ENCODE results near the gene ZNF394. TPM values are rescaled to one million over a fixed set of nuclear protein-coding genes. Genes with fewer than 3 reads are reported as not detected.

ZNF394 gene
- total and polyA plus RNA-seq, 8 donors = 15.7 to 177 (median 24.3) TPM

DNA sequence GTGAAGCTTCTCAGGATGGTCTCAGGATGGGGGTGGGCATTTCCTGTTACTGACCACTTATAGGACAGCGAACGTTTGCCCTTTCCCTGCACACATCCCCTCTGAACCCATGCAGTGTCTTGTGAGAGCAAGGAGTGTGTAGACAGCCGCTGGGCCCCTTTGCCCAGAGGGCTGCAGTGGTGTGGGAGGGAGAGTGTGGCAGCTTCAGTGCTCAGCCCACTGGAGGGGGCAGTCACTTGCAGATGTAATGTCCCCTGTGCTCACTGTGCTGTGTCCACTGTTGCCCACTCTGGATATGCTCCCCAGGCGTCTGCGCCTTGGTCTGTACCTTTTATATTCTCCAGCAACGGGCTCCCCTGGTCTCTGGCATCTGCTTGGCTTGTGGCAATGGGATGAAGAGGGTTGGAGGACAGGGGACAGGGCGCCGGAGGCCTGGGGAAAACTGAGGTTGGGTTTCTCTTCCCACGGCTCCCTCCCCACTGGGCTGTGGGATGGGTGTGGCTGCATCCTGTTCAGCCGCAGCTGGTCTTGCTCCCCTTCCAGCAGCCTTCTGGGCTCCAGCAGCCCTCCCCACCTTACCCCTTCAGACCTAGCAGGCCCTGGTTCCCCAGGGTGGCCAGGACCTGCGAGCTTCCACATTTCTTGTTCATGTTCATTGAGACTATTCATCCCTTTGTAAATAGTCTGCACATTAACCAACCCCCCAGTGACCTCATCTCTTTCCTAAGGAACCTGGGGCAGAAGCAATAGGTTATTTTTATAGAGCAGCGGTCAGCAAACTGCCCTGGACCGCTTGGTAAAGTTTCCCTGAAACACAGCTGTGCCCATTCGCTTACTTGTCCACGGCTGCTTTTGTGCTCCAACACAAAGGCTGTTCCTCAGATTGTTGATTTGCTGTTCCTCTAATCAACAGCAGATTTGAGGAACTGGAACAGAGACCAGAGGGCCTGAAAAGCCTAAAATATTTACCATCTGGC lies 21.3 kb downstream of the ZNF394 start:
- WGBS, 5 donors = 67 to 72% (median 70%) methylated on average over 15 of the region's 15 CpGs
- Histone ChIP-seq H3K9me3 (no peaks in the 10 kb centered on the region), H3K27me3 (no peaks in the 10 kb centered on the region), H3K4me3 (no peak overlapping the region), H3K36me3 (peaks cover 0 to 44% (median 39%) of the 10 kb centered on the region in 4 donors), H3K4me1 (peaks cover 2 to 33% (median 16%) of the 10 kb centered on the region in 4 donors), H3K27ac (peak overlapping the region in 2 of 5 donors; percentile 8 to 27)
- no peak for DNase-seq
- TF ChIP-seq POLR2A (IDR thresholded peaks at IDR 0.05) (no peak), POLR2AphosphoS5 (IDR thresholded peaks at IDR 0.05) (no peak), EP300 (IDR thresholded peaks at IDR 0.05) (no peak)
- TF ChIP-seq, protein P1, sequence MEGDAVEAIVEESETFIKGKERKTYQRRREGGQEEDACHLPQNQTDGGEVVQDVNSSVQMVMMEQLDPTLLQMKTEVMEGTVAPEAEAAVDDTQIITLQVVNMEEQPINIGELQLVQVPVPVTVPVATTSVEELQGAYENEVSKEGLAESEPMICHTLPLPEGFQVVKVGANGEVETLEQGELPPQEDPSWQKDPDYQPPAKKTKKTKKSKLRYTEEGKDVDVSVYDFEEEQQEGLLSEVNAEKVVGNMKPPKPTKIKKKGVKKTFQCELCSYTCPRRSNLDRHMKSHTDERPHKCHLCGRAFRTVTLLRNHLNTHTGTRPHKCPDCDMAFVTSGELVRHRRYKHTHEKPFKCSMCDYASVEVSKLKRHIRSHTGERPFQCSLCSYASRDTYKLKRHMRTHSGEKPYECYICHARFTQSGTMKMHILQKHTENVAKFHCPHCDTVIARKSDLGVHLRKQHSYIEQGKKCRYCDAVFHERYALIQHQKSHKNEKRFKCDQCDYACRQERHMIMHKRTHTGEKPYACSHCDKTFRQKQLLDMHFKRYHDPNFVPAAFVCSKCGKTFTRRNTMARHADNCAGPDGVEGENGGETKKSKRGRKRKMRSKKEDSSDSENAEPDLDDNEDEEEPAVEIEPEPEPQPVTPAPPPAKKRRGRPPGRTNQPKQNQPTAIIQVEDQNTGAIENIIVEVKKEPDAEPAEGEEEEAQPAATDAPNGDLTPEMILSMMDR (IDR thresholded peaks at IDR 0.05) = no peak
- intact Hi-C loops (cut with DNase I; ENCODE audit: low total_unique reads) = no loop called here

DNA sequence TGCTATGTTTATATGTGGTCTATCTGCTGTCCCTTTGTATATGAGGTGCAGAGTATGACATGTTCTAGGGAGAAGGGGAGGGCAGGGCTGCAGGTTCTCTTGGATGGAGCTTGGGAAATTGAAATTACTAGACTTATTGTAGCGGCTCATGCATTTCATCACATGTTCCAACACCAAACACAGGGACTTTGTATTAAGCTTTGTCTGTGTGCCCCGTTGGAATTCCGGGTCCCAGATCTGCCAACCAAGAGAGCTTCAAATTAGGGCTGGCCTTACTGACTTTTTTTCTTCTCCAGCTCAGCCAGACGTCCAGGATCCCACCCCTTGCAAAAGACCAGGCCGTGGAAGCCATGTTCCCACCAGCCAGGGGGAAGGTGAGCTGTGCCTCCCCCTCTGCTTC lies 24.0 kb downstream of the ZNF394 start:
- Histone ChIP-seq H3K27ac (no peak overlapping the region), H3K4me3 (no peak overlapping the region), H3K36me3 (peaks cover 0 to 29% (median 20%) of the 10 kb centered on the region in 4 donors), H3K27me3 (no peaks in the 10 kb centered on the region), H3K4me1 (peaks cover 11 to 52% (median 29%) of the 10 kb centered on the region in 4 donors), H3K9me3 (no peaks in the 10 kb centered on the region)
- intact Hi-C loops (cut with DNase I; ENCODE audit: low total_unique reads) = no loop called here
- WGBS, 5 donors = 77 to 89% (median 81%) methylated on average over 5 of the region's 5 CpGs
- TF ChIP-seq, protein P1 (IDR thresholded peaks at IDR 0.05) = no peak
- TF ChIP-seq POLR2A (IDR thresholded peaks at IDR 0.05) (no peak), EP300 (IDR thresholded peaks at IDR 0.05) (no peak), POLR2AphosphoS5 (IDR thresholded peaks at IDR 0.05) (no peak)
- no peak for DNase-seq

DNA sequence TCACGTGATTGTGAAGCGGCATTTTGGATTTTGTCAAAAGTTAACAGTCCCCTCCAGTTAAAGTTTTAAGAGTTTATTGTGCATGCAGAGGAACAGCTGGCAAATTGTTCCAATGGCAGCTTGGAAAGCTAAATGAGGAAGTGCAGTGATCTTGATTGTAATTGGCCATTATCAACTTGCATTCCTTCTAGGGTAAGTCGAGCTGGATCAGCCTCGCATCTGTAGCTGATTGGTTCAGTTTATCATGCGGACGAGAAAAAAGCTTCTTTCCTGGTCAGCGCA lies 26.8 kb downstream of the ZNF394 start:
- no peaks in the 10 kb centered on the region for H3K27me3 ChIP-seq
- H3K4me1 ChIP-seq = peaks cover 11 to 52% (median 28%) of the 10 kb centered on the region in 4 donors
- no peaks in the 10 kb centered on the region for H3K9me3 ChIP-seq
- peaks cover 0 to 10% (median 0%) of the 10 kb centered on the region in 4 donors for H3K36me3 ChIP-seq
- DNase-seq = peak in 1 of 2 donors; percentile 82
- peak overlapping the region; percentile 81 to 100 (median 90) for H3K4me3 ChIP-seq
- intact Hi-C loops (cut with DNase I; ENCODE audit: low total_unique reads) = no loop called here
- WGBS, 5 donors = 1 to 4% (median 1%) methylated on average over 7 of the region's 7 CpGs
- TF ChIP-seq EP300 (IDR thresholded peaks at IDR 0.05) (no peak), POLR2A (IDR thresholded peaks at IDR 0.05) (no peak), POLR2AphosphoS5 (IDR thresholded peaks at IDR 0.05) (peak in 1 of 3 donors; percentile 54)
- H3K27ac ChIP-seq = peak overlapping the region; percentile 33 to 93 (median 90)

DNA sequence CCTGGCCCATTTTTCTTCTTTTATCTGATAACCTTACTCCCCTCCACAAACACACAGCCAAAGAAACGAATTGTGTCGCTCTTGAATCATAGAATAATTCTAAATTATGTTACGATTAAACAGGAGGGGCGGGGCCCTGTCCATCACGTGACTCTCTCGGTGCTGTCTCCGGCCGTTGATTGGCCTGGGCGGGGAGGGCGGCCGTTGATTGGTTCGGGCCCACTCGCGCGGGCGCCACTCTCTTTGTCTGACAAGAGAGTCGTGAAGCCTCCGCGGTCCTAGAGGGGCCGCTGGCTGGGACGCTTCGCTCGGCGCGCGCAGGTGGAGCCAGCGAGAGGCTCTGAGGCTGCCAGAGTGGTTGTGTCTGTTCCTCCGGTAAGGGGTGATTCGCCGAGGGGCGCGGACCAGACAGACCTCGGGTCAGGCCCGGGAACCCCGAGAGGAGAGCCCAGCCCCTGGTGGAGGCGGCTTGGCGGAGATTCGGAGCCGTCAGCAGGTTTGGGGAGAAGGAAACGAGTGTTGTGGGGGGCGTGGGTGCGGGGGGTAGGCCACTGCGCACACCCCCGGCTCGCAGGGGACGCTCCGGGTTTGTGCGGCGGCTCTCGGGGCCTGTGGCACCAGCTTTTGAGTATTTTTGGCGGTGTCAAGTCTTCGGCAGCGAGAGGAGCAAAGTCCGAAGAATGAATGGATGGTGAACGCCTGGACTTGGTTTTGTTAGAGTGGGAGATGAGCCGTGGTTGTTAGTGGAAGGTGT lies 27.3 kb downstream of the ZNF394 start, which contains the start of gene ZNF789:
Gene ZNF789, plus strand, starts transcription at position 330 of the 754 bp plus-strand sequence. CDS start 3,567 bp downstream, outside the sequence.
- intact Hi-C loops (cut with DNase I; ENCODE audit: low total_unique reads) = no loop called here
- H3K36me3 ChIP-seq = peaks cover 0 to 6% (median 0%) of the 10 kb centered on the region in 4 donors
- peak within 1 kb of the TSS; percentile 86 to 93 (median 90) for H3K27ac ChIP-seq
- H3K9me3 ChIP-seq = no peaks in the 10 kb centered on the region
- WGBS, 5 donors = 0 to 1% (median 0%) methylated on average over 29 to 56 of the region's 56 CpGs
- peak within 1 kb of the TSS; percentile 81 to 100 (median 90) for H3K4me3 ChIP-seq
- TF ChIP-seq POLR2AphosphoS5 (IDR thresholded peaks at IDR 0.05) (peak; percentile 50 to 79 (median 61)), POLR2A (IDR thresholded peaks at IDR 0.05) (no peak)
- peaks cover 11 to 46% (median 28%) of the 10 kb centered on the region in 4 donors for H3K4me1 ChIP-seq
- peak; percentile 99 for DNase-seq
- H3K27me3 ChIP-seq = no peaks in the 10 kb centered on the region

Data from stomach (tissue), 9 donors.